ENCODE results near the gene PKD2.
"Not testable (repeated sequence)": the region's sequence is repeated elsewhere in the genome, so short reads cannot be mapped to it uniquely, and the experiment has no call there.

PKD2 gene

GRCh38 chr4:88078579-88078978 is 71.1 kb downstream of the PKD2 start:
- DNase-seq = no peak

GRCh38 chr4:88080626-88081025 is 73.2 kb downstream of the PKD2 start:
- DNase-seq = no peak

GRCh38 chr4:88087004-88087403 is 79.6 kb downstream of the PKD2 start:
- no peak for DNase-seq

- no peak for DNase-seq
Observed at GRCh38 chr4:88090898-88091297, 83.5 kb downstream of the PKD2 start.

- DNase-seq = no peak
Observed at GRCh38 chr4:88091378-88091777, 83.9 kb downstream of the PKD2 start.

GRCh38 chr4:88093874-88094273 is 86.4 kb downstream of the PKD2 start:
- DNase-seq = no peak

- no peak for DNase-seq
Observed at GRCh38 chr4:88097301-88097700, 89.9 kb downstream of the PKD2 start.

- no peak for DNase-seq
Observed at GRCh38 chr4:88097781-88098180, 90.3 kb downstream of the PKD2 start.

GRCh38 chr4:88098993-88099752 is 91.7 kb downstream of the PKD2 start:
- no peak for DNase-seq

- DNase-seq = no peak
Observed at GRCh38 chr4:88101165-88101564, 93.7 kb downstream of the PKD2 start.

GRCh38 chr4:88102026-88102425 is 94.6 kb downstream of the PKD2 start:
- no peak for DNase-seq

GRCh38 chr4:88104902-88105610 is 97.6 kb downstream of the PKD2 start:
- DNase-seq = no peak

GRCh38 chr4:88106205-88106604 is 98.8 kb downstream of the PKD2 start:
- no peak for DNase-seq

- no peak for DNase-seq
Observed at GRCh38 chr4:88107406-88108107, 100.1 kb downstream of the PKD2 start.

- not testable (repeated sequence) for DNase-seq
Observed at GRCh38 chr4:88108108-88108465, 100.7 kb downstream of the PKD2 start.

GRCh38 chr4:88108747-88109122 is 101.3 kb downstream of the PKD2 start:
- DNase-seq = no peak

- no peak for DNase-seq
Observed at GRCh38 chr4:88109123-88109881, 101.9 kb downstream of the PKD2 start.

GRCh38 chr4:88110826-88111225 is 103.4 kb downstream of the PKD2 start:
- DNase-seq = no peak

GRCh38 chr4:88112856-88113255 is 105.4 kb downstream of the PKD2 start:
- no peak for DNase-seq

- DNase-seq = no peak
Observed at GRCh38 chr4:88115587-88115986, 108.2 kb downstream of the PKD2 start.

GRCh38 chr4:88119943-88120342 is 112.5 kb downstream of the PKD2 start:
- no peak for DNase-seq

- DNase-seq = not testable (repeated sequence)
Observed at GRCh38 chr4:88122260-88122659, 114.8 kb downstream of the PKD2 start.

All from CD4-positive, alpha-beta T cell treated with Interleukin-12 subunit alpha and Interleukin-12 subunit beta, for 1 hour (primary cell).